ENCODE results near the gene EIF2S1.

- TF ChIP-seq CTCF (IDR thresholded peaks at IDR 0.05) (no peak), POLR2A (IDR thresholded peaks at IDR 0.05) (no peak)
Observed at GRCh38 chr14:67416085-67416484, 56.0 kb downstream of the EIF2S1 start.

Measured in Peyer's patch (tissue), 4 donors.